Epithelial cell of prostate (primary cell): ENCODE data around the gene ZAP70.

Experiments used
- DNase-seq: peaks from one replicate; pipeline ENCODE4 v3.0.0-alpha.2; 2011; ENCODE audit warnings: low read depth, low spot score
- H3K27ac ChIP-seq: fragments of 450-650 bp; 2 replicates; pipeline ENCODE4 v1.5.1; 2017; ENCODE audit warnings: mild to moderate bottlenecking

Gene ZAP70

GRCh38 chr2:97731274-97732020 is 18.1 kb downstream of the ZAP70 start:
- DNase-seq, result no peak
- no peak overlapping the region for H3K27ac ChIP-seq

- no peak overlapping the region for H3K27ac ChIP-seq
- DNase-seq, result no peak
Measured at GRCh38 chr2:97732436-97733340, 19.3 kb downstream of the ZAP70 start.

- DNase-seq, result no peak
- H3K27ac ChIP-seq, result no peak overlapping the region
Measured at GRCh38 chr2:97733341-97734035, 20.1 kb downstream of the ZAP70 start.

GRCh38 chr2:97734061-97735051 is 21.0 kb downstream of the ZAP70 start:
- DNase-seq, result no peak
- H3K27ac ChIP-seq, result no peak overlapping the region

- DNase-seq, result no peak
- H3K27ac ChIP-seq, result no peak overlapping the region
Measured at GRCh38 chr2:97735161-97735561, 21.8 kb downstream of the ZAP70 start.

- no peak for DNase-seq
Measured at GRCh38 chr2:97736185-97736584, 22.8 kb downstream of the ZAP70 start.

GRCh38 chr2:97736608-97737330 is 23.4 kb downstream of the ZAP70 start:
- H3K27ac ChIP-seq, result no peak overlapping the region
- no peak for DNase-seq

More at GRCh38 chr2:97736185-97736584, 22.8 kb downstream of the ZAP70 start:
- H3K27ac ChIP-seq, result no peak overlapping the region

- DNase-seq, result no peak
- H3K27ac ChIP-seq, result no peak overlapping the region
Measured at GRCh38 chr2:97737421-97738178, 24.2 kb downstream of the ZAP70 start.

GRCh38 chr2:97738179-97739019 is 25.0 kb downstream of the ZAP70 start:
- H3K27ac ChIP-seq, result no peak overlapping the region
- DNase-seq, result no peak

GRCh38 chr2:97739020-97739892 is 25.9 kb downstream of the ZAP70 start:
- no peak overlapping the region for H3K27ac ChIP-seq
- DNase-seq, result no peak

GRCh38 chr2:97739893-97740245 is 26.5 kb downstream of the ZAP70 start:
- no peak for DNase-seq
- no peak overlapping the region for H3K27ac ChIP-seq

- no peak overlapping the region for H3K27ac ChIP-seq
- no peak for DNase-seq
Measured at GRCh38 chr2:97740590-97741182, 27.3 kb downstream of the ZAP70 start.

- no peak overlapping the region for H3K27ac ChIP-seq
Measured at GRCh38 chr2:97741251-97741650, 27.9 kb downstream of the ZAP70 start.

GRCh38 chr2:97741686-97742085 is 28.3 kb downstream of the ZAP70 start:
- no peak overlapping the region for H3K27ac ChIP-seq
- no peak for DNase-seq

More at GRCh38 chr2:97741251-97741650, 27.9 kb downstream of the ZAP70 start:
- no peak for DNase-seq

- no peak overlapping the region for H3K27ac ChIP-seq
Measured at GRCh38 chr2:97742381-97742847, 29.0 kb downstream of the ZAP70 start.

GRCh38 chr2:97743913-97744312 is 30.5 kb downstream of the ZAP70 start:
- H3K27ac ChIP-seq, result no peak overlapping the region
- DNase-seq, result no peak

More at GRCh38 chr2:97742381-97742847, 29.0 kb downstream of the ZAP70 start:
- DNase-seq, result no peak
